ENCODE results near the gene CENPX. TPM values are rescaled to one million over a fixed set of nuclear protein-coding genes. Genes with fewer than 3 reads are reported as not detected.
"Not testable (repeated sequence)": the region's sequence is repeated elsewhere in the genome, so short reads cannot be mapped to it uniquely, and the experiment has no call there.

The CENPX gene
- total RNA-seq, 1 donor from 2014 or later, result 27.0 TPM

DNA sequence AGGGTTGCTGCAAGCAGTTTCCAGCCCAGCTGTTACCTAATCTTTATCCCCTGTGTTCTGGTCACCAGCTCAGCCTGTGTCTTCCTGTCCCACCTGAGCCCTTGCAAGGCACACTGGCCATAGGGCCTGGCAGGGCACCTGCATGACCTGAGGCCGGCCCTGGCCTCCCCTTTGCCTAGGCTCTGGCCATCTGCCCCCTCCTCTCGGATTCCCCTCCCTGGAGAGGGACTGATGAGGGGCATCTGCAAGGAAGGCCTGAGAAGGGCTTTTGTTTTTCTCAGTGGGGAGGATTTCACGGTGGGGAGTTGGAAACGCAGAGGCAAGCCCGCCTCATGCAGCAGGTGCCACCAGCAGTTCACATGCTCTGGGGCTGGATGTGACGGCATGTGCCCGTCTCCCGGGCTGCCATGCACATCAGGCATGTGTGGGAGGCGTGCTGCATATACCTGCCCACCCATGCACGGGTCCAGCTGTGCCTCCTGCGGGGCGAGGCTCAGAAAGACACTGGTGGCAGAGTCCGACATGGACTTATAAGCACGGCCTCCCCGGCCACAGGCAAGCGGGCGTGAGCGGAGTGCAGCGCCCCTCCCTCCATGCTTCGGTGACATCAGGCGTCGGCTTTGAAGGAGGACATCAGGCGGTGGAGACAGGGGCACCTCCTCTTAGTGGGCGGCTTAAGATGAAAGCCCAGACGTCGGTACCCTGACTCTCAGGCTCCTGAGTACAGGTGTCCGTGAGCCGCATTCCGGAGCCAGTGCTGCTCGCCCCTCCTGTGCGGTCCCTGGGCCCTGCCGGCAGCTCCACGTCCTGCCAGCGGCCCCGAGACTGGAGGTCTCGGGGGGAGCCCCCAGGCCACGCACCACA, 28.7 kb downstream of the CENPX start:
- ATAC-seq, result no peak
- intact Hi-C loops (cut with micrococcal nuclease), result no loop called here
- DNase-seq, result no peak

DNA sequence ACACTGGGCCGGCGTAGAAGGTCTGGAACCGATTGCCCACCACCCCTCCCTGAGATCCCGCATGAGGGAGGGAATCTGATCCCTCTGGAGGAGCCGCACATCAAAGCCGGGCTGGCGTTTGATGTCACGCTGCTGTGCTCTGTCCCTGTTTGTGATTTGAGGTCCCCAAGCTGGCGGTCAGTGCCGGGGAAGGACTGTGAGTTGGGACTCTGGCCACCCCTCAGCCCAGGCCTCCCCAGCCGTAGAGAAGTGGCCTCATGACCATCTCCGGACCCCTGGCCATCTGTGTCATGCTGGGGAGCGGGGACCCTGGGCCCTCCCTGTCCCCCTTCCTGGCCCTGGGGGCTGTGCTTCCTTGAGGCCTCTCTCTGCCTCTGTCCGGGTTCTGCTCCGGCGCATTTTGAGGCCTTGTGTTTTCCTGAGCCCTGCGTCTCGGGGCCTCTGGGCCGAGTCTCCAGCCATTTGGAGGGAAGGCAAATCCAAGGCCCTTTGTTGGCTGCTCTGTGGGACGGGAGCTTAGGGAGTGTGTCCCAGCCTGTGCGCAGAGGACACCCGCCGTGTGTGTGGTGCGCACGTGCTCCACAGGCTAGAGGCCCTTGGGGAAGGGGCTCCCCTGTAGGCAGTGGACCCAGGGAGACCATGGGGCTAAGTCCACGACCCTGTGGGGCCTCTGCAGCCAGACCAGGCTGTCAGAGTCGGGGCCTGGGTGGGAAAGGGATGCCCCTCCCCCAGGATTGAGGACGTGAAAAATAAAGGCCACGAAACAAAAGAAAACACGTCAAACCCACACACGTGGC, 30.2 kb downstream of the CENPX start:
- intact Hi-C loops (cut with micrococcal nuclease), result no loop called here
- ATAC-seq, result peak; percentile 9
- no peak for DNase-seq

DNA sequence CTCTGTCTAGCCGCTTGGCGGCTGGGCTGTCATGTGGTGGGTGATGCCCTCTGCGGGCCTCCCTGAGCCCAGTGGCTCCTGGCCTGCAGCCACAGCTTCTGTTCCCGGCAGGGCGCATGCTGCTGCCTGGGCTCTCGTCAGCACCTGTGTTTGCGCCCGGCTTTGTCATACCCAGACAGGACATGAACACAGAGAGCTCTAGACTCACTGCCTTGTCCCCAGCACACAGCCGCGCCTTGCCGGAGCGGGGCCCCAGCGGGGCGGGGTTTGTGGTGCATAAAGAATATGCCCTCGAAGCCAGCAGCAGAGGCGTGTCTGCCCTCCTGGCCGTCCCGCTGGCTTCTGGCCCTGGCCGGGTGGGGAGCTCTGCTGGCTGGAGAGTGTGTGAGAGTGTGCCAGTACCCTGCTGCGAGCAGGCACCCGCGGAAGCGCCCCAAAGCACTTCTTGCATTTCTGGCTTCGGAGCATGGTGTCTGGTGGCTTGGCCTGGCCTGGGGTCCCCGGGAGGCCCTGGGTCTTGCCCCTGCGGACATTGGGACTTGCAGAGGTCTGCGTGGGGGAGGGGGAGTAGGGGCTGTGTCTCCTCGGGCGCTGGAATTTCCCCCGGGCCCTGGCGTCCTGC, 30.9 kb downstream of the CENPX start:
- intact Hi-C loops (cut with micrococcal nuclease), result no loop called here
- peak; percentile 89 for DNase-seq
- ATAC-seq, result peak; percentile 89

DNA sequence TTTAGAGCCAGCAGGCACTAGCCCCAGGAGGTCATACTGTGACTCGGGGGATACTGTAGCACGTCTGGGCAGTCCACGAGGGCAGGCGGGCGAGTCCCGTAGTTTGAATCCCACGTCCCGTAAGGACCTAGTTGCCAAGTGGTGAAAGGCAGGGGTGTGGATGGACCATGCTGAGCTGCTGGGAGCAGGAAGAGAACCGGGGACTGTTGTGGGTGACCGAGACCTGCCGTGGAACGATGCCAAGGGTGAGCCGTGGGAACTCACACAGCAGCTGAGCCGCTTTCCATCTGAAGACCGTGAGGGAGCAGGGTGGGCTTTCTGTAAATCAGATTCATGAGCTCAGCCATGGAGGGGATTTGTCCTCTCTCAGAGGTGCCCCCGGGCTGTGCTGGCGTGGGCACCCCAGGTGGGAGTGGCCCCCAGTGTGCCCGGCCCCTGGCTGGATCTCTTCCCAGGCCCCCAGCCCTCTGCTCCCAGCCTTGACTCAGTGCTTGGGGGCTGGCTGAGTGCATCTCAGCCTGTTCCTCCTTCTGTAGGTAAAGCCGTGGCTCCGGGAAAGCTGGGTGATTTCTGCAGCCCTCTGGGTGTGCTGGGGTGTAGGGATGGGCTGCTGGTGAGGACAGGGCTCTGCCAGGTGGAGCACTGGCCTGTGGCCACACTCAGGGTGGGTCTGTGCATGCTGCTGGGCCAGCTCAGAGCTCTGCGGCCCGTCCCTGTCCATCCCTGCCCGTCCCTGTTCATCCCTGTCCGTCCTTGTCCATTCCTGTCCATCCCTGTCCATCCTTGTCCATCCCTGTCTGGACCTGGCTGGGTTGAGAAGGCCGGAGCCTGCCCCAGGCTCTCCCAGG, 31.6 kb downstream of the CENPX start:
- intact Hi-C loops (cut with micrococcal nuclease), result no loop called here
- DNase-seq (no peak), ATAC-seq (no peak)

DNA sequence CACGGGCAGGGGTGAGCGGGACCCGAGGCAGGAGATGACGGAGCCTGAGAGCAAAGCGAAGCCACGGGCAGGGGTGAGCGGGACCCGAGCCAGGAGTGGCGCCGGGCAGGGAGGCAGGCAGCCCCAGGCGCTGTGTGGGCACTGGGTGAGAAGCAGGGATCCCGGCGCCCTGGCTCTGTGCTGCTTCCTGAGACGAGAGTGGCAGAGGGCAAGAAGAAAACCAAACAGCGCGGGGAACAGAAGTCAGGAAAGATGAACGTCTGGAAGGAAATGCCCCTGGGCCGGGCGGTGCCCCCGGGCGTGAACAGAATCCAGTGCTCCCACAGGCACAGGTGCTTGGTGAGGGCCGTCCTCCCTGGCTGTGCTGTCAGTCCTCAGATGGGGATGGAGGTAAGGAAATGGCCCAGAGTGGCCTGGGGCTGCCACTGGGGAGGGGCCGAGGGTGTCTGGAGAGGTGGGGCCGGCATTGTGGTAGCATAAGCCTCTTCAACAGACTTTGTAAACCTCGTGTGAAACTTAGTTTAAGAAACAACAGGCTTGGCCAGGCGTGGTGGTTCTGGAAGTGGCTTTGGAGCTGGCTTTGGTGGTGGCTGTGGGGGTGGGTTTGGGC, 35.4 kb downstream of the CENPX start:
- DNase-seq (no peak), ATAC-seq (no peak)
- intact Hi-C loops (cut with micrococcal nuclease), result no loop called here

DNA sequence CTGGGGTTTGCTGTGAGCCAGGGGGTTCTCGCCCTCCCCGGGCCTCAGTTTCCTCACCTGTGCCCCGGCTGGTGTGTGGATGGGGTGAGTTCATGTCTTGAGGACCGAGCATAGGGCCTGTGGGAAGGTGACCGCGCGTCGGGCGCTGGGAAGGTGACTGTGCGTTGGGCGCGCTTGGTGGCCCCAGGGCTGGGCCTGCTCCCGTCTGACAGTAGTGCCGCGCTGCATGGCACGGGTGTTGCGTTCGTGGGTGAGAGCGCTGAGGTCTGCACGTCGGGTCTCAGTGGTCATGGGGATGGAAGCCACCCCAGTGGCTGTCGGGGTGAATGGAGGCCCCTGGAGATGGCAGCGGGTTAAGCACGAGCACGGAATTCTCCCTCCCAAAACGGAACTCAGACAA, 36.1 kb downstream of the CENPX start:
- intact Hi-C loops (cut with micrococcal nuclease), result no loop called here

DNA sequence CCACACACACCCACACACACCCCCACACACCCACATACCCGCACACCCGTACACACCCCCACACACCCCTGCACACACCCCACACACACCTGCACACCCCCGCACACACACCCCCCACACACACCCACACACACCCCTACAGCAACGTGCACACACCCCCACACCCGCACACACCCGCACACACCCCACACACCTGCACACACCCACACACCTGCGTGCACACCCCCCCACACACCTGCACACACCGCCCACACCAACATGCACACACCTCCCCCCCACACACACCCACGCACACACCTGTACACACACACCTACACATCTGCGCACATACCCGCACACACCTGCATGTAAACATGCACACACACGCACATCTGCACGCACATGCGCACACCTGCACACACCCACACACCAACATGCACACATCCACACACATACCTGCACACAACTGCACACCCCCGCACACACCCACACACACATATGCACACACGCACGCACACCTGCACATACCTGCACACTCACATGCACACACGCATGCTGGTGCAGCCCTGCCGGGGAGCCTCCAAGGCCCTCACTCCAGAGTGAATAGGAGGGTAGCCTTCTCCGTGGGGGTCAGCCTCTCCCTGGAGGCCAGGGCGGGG, 37.8 kb downstream of the CENPX start:
- DNase-seq, result no peak
- intact Hi-C loops (cut with micrococcal nuclease), result no loop called here
- ATAC-seq, result no peak

More for the DNA sequence above, 36.1 kb downstream of the CENPX start:
- DNase-seq (no peak), ATAC-seq (no peak)

DNA sequence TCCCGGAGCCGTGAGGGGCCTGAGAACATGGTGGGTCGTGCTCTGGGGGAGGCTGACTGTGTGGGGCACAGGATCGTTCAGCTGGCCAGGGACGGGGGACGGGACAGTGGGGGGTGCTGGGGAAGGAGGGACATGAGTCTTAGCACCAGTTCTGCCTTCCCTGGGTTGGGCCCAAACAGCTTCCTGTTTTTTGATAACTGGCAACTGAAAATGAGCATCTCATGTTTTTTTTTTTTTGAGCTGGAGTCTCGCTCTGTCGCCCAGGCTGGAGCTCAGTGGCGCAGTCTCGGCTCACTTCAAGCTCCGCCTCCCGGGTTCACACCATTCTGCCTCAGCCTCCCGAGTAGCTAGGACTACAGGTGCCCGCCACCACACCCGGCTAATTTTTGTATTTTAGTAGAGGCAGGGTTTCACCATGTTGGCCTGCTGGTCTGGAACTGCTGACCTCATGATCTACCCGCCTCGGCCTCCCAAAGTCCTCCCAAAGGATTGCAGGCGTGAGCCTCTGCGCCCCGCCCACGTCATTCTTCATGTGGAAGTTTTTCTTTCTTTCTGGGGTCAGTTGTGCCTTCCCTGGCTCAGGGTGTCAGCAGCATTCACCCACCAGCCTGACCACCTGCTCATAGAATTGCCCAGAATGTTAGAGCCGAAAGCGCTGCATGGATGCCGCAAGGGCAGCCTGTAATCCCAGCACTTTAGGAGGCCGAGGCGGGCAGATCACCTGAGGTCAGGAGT, 38.9 kb downstream of the CENPX start:
- ATAC-seq (no peak), DNase-seq (no peak)
- intact Hi-C loops (cut with micrococcal nuclease), result no loop called here

DNA sequence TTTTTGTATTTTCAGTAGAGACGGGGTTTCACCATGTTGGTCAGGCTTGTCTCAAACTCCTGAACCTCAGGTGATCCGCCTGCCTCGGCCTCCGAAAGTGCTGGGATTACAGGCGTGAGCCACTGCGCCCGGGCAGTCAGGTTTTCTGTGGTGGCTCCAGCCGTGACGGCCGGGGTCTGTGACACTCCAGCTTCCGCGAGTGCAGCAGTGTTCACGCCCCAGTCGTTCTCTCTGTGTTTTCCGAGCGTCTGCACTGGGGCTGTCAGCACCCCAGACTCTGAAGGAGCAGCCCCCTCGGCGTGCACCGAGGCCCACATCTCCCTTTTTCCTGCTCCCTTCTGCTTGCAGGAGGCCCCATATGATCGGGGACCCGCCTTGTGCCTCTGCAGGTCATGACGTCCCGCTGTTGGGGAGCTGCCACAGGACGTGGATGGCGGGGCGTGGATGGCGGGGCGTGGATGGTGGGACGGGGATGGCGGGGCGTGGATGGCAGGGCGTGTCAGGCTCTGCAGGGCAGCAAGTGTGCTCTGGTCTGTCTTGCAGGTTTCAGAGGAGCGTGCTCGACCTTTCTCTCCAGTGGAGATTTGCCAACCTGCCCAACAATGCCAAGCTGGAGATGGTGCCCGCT, 39.6 kb downstream of the CENPX start:
- ATAC-seq (no peak), DNase-seq (no peak)
- intact Hi-C loops (cut with micrococcal nuclease), result no loop called here

DNA sequence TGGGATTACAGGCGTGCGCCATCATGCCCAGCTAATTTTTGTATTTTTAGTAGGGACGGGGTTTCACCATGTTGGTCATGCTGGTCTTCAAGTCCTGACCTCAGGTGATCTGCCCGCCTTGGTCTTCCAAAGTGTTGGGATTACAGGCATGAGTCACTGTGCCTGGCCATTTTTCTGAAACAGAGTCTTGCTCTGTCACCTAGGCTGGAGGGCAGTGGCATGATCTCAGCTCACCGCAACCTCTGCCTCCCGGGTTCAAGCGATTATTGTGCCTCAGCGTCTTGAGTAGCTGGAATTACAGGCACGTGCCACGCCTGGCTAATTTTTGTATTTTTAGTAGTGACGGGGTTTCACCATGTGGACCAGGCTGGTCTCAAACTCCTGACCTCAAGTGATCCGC, 41.2 kb downstream of the CENPX start:
- intact Hi-C loops (cut with micrococcal nuclease); DNase-seq; ATAC-seq: not testable (repeated sequence)

DNA sequence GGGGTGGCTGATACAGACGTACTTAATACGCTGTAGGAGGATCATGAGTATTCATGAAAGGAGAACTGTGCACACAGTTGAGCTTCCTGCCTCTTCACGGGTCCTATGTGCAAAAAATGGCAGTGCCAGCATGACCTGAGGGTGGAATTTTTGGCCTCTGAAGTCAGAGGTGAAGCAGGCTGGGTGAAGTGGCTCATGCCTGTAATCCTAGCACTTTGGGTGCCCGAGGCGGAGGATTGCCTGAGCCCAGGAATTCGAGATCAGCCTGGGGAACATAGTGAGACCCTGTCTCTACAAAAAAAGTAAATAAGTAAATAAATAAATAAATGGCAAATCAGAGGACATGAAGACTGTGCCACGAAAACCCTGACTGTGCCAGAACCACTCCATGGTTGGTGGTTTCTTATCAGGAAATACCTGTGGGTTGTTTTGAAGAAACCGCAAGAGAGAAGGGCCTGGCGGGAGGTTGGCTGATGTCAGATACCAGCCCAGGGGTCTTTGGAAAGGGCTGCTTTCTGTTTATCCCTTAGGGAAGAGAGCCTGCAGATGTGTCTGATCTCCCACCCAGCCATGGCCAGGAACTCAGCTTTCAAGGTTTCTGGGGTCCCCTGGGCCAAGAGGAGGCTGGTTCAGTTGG, 41.9 kb downstream of the CENPX start:
- intact Hi-C loops (cut with micrococcal nuclease), result no loop called here
- DNase-seq (no peak), ATAC-seq (no peak)

DNA sequence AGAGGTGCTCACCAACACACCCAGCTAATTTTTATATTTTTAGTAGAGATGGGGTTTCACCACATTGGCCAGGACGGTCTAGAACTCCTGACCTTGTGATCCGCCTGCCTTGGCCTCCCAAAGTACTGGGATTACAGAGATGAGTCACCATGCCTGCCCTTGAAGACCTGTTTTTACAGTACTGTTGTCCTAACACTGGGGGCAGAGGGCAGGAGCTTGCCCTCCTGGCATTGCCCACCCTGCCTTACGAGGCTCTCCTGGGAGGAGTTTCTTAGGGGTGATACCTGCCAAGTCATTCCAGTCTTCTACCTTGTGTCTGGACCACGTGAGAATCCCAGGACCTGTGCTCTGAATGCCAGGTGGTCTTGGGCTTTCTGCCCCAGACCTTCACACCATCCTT, 42.6 kb downstream of the CENPX start:
- intact Hi-C loops (cut with micrococcal nuclease), result no loop called here
- ATAC-seq (no peak), DNase-seq (no peak)

DNA sequence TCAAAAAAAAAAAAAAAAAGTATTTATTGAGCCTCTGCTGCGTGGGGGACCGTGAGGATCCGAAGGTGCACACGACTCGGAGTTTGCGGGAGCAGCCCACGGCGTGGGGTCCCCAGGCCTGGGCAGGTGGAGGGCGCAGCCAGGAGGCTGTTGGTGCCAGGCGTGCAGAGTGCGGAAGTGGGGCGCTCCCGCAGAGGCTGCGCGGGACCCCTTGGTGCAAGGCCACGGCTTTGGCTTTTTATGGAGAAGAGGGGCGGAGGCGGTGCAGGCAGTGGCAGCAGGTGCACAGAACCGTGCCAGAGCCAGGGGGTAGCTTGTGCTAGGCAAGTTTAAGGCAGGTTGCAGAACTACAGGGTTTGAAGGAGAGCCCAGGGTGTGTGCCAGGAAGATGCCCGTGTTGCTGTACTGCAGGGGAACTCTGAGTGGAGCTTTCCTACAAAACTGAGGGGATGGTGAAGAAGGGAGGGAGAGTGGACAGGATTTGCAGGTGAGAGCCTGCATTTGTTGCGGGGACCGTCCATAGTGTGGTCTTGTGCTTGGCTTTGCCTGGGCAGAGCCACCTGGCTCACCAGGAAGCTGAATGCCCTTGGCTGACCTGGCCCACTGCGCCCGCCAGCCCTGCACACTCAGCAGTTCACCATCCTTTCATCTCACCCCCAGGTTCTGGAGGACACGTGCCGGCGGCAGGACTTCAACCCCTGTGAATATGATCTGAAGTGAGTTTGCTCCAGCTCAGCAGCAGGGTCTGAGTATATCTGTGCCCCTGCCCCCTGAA, 44.0 kb downstream of the CENPX start:
- DNase-seq, result no peak
- no peak for ATAC-seq
- intact Hi-C loops (cut with micrococcal nuclease), result no loop called here

DNA sequence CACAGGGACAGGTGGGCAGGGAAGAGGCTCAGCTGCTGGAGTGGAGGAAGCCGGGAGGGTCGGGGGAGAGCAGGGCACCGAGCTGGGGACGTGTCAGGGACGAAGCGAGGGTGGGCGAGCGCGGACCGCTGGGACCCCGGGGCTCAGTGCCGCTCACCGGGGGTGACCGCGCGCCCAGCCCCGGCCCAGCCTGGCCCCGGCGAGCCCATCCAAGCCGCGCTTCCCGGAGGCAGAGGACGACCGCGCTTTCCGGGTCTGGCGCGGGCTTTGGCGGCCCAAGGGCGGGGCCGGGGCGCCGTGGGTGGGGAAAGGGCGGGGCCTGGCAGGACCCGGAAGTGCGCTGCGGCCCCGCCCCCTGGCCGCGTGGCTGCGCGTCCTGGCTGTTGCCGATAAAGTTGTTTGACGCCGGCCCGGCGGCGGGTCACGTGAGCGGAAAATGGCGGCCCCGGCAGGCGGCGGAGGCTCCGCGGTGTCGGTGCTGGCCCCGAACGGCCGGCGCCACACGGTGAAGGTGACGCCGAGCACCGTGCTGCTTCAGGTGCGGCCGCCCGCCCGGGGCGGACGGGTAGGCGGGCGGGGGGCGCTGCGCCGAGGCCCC, 45.4 kb downstream of the CENPX start, which contains the start of gene ASPSCR1:
ASPSCR1 (plus strand) TSS at position 419 of the 598 bp plus-strand sequence; CDS start at position 437, 18 bp downstream.
- DNase-seq, result peak; percentile 97
- peak; percentile 98 for ATAC-seq
- intact Hi-C loops (cut with micrococcal nuclease), result no loop called here
